Measurements from ENCODE around the gene CHTOP. TPM values are rescaled to one million over a fixed set of nuclear protein-coding genes. Genes with fewer than 3 reads are reported as not detected.

CHTOP gene
- total and polyA plus RNA-seq, 2 donors = 61.0 to 111 TPM

DNA sequence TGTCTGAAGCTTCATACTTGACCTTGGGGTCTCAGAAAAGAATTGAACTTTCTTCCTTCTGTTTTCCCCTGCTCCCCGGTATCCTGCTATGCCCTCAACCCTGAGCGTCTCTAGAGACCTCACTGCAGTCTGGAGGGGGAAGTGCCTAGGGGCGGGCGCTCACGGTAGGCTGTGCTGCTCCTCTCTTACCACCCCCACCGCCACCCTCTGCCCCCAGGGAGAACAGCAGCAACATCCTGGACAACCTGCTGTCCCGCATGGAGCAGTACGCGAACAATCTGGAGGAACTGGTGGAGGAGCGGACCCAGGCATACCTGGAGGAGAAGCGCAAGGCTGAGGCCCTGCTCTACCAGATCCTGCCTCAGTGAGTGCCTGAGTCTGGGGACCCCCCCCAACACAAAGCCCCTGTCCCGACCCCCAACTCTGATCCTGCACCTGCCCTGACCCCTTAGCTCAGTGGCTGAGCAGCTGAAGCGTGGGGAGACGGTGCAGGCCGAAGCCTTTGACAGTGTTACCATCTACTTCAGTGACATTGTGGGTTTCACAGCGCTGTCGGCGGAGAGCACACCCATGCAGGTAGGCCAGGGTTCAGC is 55.0 kb downstream of the CHTOP start:
- WGBS = 94% methylated on average over 18 of the region's 18 CpGs

DNA sequence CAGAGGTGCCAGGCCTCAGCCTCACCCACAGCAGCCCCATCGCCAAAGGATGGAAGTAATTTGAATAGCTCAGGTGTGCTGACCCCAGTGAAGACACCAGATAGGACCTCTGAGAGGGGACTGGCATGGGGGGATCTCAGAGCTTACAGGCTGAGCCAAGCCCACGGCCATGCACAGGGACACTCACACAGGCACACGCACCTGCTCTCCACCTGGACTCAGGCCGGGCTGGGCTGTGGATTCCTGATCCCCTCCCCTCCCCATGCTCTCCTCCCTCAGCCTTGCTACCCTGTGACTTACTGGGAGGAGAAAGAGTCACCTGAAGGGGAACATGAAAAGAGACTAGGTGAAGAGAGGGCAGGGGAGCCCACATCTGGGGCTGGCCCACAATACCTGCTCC is 59.6 kb downstream of the CHTOP start:
- no peak for DNase-seq (ENCODE audit: low read depth in 6 of 9, low spot score in 9 of 9)
- no peaks in the 10 kb centered on the region for H3K9me3 ChIP-seq (ENCODE audit: control insufficient read depth in 2 of 2, insufficient read depth in 1 of 2, low read length in 1 of 2)
- WGBS = 95% methylated on average over 4 of the region's 4 CpGs
- peaks cover 0 to 24% of the 10 kb centered on the region in 2 donors for H3K27me3 ChIP-seq (ENCODE audit: control insufficient read depth in 2 of 2, insufficient read depth in 1 of 2, low read length in 1 of 2)
- H3K4me1 ChIP-seq (ENCODE audit: control insufficient read depth in 2 of 2, insufficient read depth in 2 of 2, low read length in 2 of 2) = peaks cover 0 to 16% of the 10 kb centered on the region in 2 donors
- no peak overlapping the region for H3K4me3 ChIP-seq (ENCODE audit: low read length in 2 of 2)
- H3K36me3 ChIP-seq (ENCODE audit: control insufficient read depth in 2 of 2, insufficient read depth in 2 of 2, low read length in 1 of 2) = no peaks in the 10 kb centered on the region
- H3K27ac ChIP-seq (ENCODE audit: low read depth in 1 of 2, low read length in 1 of 2) = no peak overlapping the region

More for the DNA sequence above, 55.0 kb downstream of the CHTOP start:
- Histone ChIP-seq H3K36me3 (ENCODE audit: control insufficient read depth in 2 of 2, insufficient read depth in 2 of 2, low read length in 1 of 2) (no peaks in the 10 kb centered on the region), H3K4me1 (ENCODE audit: control insufficient read depth in 2 of 2, insufficient read depth in 2 of 2, low read length in 2 of 2) (peaks cover 0 to 7% of the 10 kb centered on the region in 2 donors), H3K27ac (ENCODE audit: low read depth in 1 of 2, low read length in 1 of 2) (no peak overlapping the region), H3K4me3 (ENCODE audit: low read length in 2 of 2) (no peak overlapping the region), H3K27me3 (ENCODE audit: control insufficient read depth in 2 of 2, insufficient read depth in 1 of 2, low read length in 1 of 2) (peaks cover 0 to 44% of the 10 kb centered on the region in 2 donors), H3K9me3 (ENCODE audit: control insufficient read depth in 2 of 2, insufficient read depth in 1 of 2, low read length in 1 of 2) (no peaks in the 10 kb centered on the region)
- DNase-seq (ENCODE audit: low read depth in 6 of 9, low spot score in 9 of 9) = no peak

Other genes with a start within 250 kb of the CHTOP start
- 291 TPM for gene S100A8, start 243.0 kb upstream of the CHTOP start, total RNA-seq
- 754 TPM for gene S100A8, start 243.0 kb upstream of the CHTOP start, polyA plus RNA-seq
- not detected for gene S100A7A, start 217.5 kb upstream of the CHTOP start, total RNA-seq
- 0.30 TPM for gene S100A7A, start 217.5 kb upstream of the CHTOP start, polyA plus RNA-seq
- 5.9 TPM for gene S100A7, start 173.4 kb upstream of the CHTOP start, total RNA-seq
- gene S100A7, start 173.4 kb upstream of the CHTOP start, polyA plus RNA-seq = 247 TPM
- 131 TPM for gene S100A6, start 98.1 kb upstream of the CHTOP start, total RNA-seq
- 654 TPM for gene S100A6, start 98.1 kb upstream of the CHTOP start, polyA plus RNA-seq
- not detected for gene S100A5, start 93.1 kb upstream of the CHTOP start, total RNA-seq
- 0.87 TPM for gene S100A5, start 93.1 kb upstream of the CHTOP start, polyA plus RNA-seq
- gene S100A4, start 88.3 kb upstream of the CHTOP start, total RNA-seq = 76.8 TPM
- gene S100A4, start 88.3 kb upstream of the CHTOP start, polyA plus RNA-seq = 305 TPM
- gene S100A3, start 84.8 kb upstream of the CHTOP start, total RNA-seq = 0.38 TPM
- 2.6 TPM for gene S100A3, start 84.8 kb upstream of the CHTOP start, polyA plus RNA-seq
- gene S100A2, start 68.2 kb upstream of the CHTOP start, total RNA-seq = 9.8 TPM
- gene S100A2, start 68.2 kb upstream of the CHTOP start, polyA plus RNA-seq = 93.5 TPM
- 28.8 TPM for gene S100A16, start 20.9 kb upstream of the CHTOP start, total RNA-seq
- 128 TPM for gene S100A16, start 20.9 kb upstream of the CHTOP start, polyA plus RNA-seq
- 137 TPM for gene S100A14, start 17.7 kb upstream of the CHTOP start, total RNA-seq
- 302 TPM for gene S100A14, start 17.7 kb upstream of the CHTOP start, polyA plus RNA-seq
- gene S100A13, start 6.6 kb upstream of the CHTOP start, total RNA-seq = 32.0 TPM
- 96.1 TPM for gene S100A13, start 6.6 kb upstream of the CHTOP start, polyA plus RNA-seq
- gene S100A1, start 5.6 kb upstream of the CHTOP start, total RNA-seq = 0.76 TPM
- gene S100A1, start 5.6 kb upstream of the CHTOP start, polyA plus RNA-seq = 3.4 TPM
- 50.3 TPM for gene SNAPIN, start 24.6 kb downstream of the CHTOP start, total RNA-seq
- gene SNAPIN, start 24.6 kb downstream of the CHTOP start, polyA plus RNA-seq = 48.2 TPM
- 435 TPM for gene ILF2, start 36.9 kb downstream of the CHTOP start, total RNA-seq
- gene ILF2, start 36.9 kb downstream of the CHTOP start, polyA plus RNA-seq = 91.2 TPM
- gene NPR1, start 44.6 kb downstream of the CHTOP start, total RNA-seq = 2.5 TPM
- gene NPR1, start 44.6 kb downstream of the CHTOP start, polyA plus RNA-seq = 10.1 TPM
- gene INTS3, start 94.0 kb downstream of the CHTOP start, total RNA-seq = 18.2 TPM
- gene INTS3, start 94.0 kb downstream of the CHTOP start, polyA plus RNA-seq = 59.9 TPM
- 8.4 TPM for gene SLC27A3, start 141.3 kb downstream of the CHTOP start, total RNA-seq
- 48.5 TPM for gene SLC27A3, start 141.3 kb downstream of the CHTOP start, polyA plus RNA-seq

Measured in thymus (tissue), 11 donors.